Parathyroid adenoma (tissue), 2 donors: ENCODE data around the gene RNF141.

Experiments
- H2AFZ ChIP-seq: fragments of 300-600 bp; sonication (generic); one replicate; pipeline ENCODE4 v1.7.0; 2017; ENCODE audit warnings: antibody characterized with exemption, mild to moderate bottlenecking
- H3K27ac ChIP-seq: fragments of 300-600 bp; sonication (generic); one replicate; pipeline ENCODE4 v1.7.0; 2017
- H3K27me3 ChIP-seq: fragments of 300-600 bp; sonication (generic); one replicate; pipeline ENCODE4 v1.7.0; 2017; ENCODE audit warnings: low read length; ENCODE audit not compliant: control insufficient read depth, insufficient read depth
- H3K36me3 ChIP-seq: fragments of 300-600 bp; sonication (generic); one replicate; pipeline ENCODE4 v1.7.0; 2017; ENCODE audit warnings: low read length; ENCODE audit not compliant: control insufficient read depth, insufficient read depth
- H3K4me1 ChIP-seq: fragments of 300-600 bp; sonication (generic); one replicate; pipeline ENCODE4 v1.7.0; 2017; ENCODE audit warnings: control low read depth
- H3K4me2 ChIP-seq: fragments of 300-600 bp; sonication (generic); one replicate; pipeline ENCODE4 v1.7.0; 2017; ENCODE audit warnings: low read length
- H3K4me3 ChIP-seq: fragments of 300-600 bp; sonication (generic); one replicate; pipeline ENCODE4 v1.7.0; 2017; ENCODE audit warnings: low read depth, low read length
- H3K79me2 ChIP-seq: fragments of 300-600 bp; sonication (generic); one replicate; pipeline ENCODE4 v1.7.0; 2017; ENCODE audit warnings: control low read depth
- H3K9ac ChIP-seq: fragments of 300-600 bp; sonication (generic); one replicate; pipeline ENCODE4 v1.7.0; 2017; ENCODE audit warnings: mild to moderate bottlenecking
- H3K9me3 ChIP-seq: fragments of 300-600 bp; sonication (generic); one replicate; pipeline ENCODE4 v1.7.0; 2017; ENCODE audit warnings: low read length; ENCODE audit not compliant: control insufficient read depth
- CTCF ChIP-seq: fragments of 300-600 bp; sonication (generic); IDR thresholded peaks from one replicate; pipeline ENCODE4 v1.7.0; 2017; ENCODE audit warnings: antibody characterized with exemption, mild to moderate bottlenecking
- donor health status: primary hyperparathyroidism.

Gene RNF141

GRCh38 chr11:10575346-10576034 lies 34.5 kb upstream of the RNF141 start:
- H3K79me2 ChIP-seq: no peaks in the 10 kb centered on the region
- H3K36me3 ChIP-seq: no peaks in the 10 kb centered on the region
- TF ChIP-seq CTCF: no peak
- H3K9me3 ChIP-seq: no peaks in the 10 kb centered on the region
- no peak overlapping the region for H3K4me2 ChIP-seq
- no peak overlapping the region for H2AFZ ChIP-seq
- H3K27me3 ChIP-seq: no peaks in the 10 kb centered on the region
- H3K27ac ChIP-seq: no peak overlapping the region
- H3K9ac ChIP-seq: no peak overlapping the region
- no peak overlapping the region for H3K4me3 ChIP-seq
- no peaks in the 10 kb centered on the region for H3K4me1 ChIP-seq

- Histone ChIP-seq H3K4me2 (no peak overlapping the region), H3K79me2 (no peaks in the 10 kb centered on the region), H3K4me3 (no peak overlapping the region), H3K36me3 (no peaks in the 10 kb centered on the region), H3K9ac (no peak overlapping the region), H3K27me3 (no peaks in the 10 kb centered on the region), H3K4me1 (no peaks in the 10 kb centered on the region), H3K27ac (no peak overlapping the region), H2AFZ (no peak overlapping the region), H3K9me3 (no peaks in the 10 kb centered on the region)
- no peak for TF ChIP-seq CTCF
Measured at GRCh38 chr11:10573556-10573955, 32.6 kb upstream of the RNF141 start.

DNA sequence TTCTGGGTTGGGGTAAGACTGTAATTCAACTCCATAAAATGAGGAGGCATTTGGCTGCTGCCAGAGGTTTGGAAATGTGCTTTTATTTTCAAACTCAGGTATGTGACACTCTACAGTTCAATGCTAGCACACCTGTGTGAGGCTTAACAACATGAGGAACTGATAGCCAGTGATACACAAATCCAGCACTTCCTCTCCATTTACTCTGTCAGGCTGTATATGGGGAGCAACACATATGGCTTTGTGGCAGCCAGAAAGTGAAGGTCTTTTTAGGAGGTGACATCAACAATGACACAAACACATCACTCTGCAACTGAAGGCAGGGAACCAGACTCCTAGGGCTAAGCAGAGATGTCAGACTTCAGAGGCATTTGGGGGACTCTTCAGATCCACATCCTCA lies 32.0 kb upstream of the RNF141 start:
- H3K9me3 ChIP-seq: no peaks in the 10 kb centered on the region
- H3K4me1 ChIP-seq: no peaks in the 10 kb centered on the region
- no peak overlapping the region for H3K9ac ChIP-seq
- TF ChIP-seq CTCF: no peak
- H2AFZ ChIP-seq: no peak overlapping the region
- H3K27me3 ChIP-seq: no peaks in the 10 kb centered on the region
- no peak overlapping the region for H3K4me2 ChIP-seq
- no peak overlapping the region for H3K4me3 ChIP-seq
- H3K27ac ChIP-seq: no peak overlapping the region
- H3K36me3 ChIP-seq: no peaks in the 10 kb centered on the region
- H3K79me2 ChIP-seq: no peaks in the 10 kb centered on the region

DNA sequence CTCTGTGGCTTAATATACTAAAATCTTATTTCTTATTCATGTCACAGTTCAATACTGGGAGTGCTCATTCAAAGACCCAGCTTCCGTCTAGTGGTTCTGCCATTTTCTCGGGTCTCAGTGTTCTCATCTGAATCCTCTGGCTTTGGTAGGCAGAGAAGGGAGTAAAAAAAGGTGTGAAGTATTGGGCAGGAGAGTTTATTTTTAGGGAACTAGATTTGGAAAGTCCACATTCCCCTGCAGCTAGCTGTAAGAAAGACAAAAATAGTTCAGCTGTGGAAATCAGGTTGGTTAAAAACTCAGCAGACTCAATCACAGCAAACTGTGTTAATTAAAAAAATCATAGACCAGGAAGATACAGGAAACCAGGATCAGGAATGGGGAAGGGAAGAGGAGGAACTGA lies 31.5 kb upstream of the RNF141 start:
- H3K27me3 ChIP-seq: no peaks in the 10 kb centered on the region
- no peak overlapping the region for H3K9ac ChIP-seq
- H3K4me1 ChIP-seq: no peaks in the 10 kb centered on the region
- no peaks in the 10 kb centered on the region for H3K36me3 ChIP-seq
- no peak overlapping the region for H3K4me3 ChIP-seq
- H3K27ac ChIP-seq: no peak overlapping the region
- H3K4me2 ChIP-seq: no peak overlapping the region
- H2AFZ ChIP-seq: no peak overlapping the region
- no peak for TF ChIP-seq CTCF
- H3K79me2 ChIP-seq: no peaks in the 10 kb centered on the region
- H3K9me3 ChIP-seq: no peaks in the 10 kb centered on the region

DNA sequence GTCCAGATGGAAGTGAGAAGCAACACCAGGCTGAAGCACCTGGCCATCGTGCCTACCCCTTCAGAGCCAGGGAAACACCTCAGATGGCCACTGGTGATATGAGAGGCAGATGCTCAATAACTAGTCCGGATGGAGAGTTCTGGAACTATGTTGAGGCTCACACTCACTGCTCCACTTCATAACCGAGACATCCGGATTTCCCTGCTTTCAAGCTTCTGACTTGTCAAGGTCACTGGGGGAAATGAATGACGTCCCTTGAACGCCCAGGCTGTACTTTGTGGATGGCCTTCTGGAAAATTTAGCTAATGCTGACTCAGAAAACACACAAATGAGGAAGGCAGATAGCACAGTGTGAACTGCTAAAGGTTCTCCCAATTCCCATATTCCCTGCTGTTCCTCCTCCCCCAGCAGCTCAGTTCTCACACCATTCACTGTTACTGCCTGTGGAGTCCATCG lies 27.5 kb upstream of the RNF141 start, which contains the start of gene LYVE1:
Gene LYVE1, minus strand, starts transcription at position 180 of the 456 bp plus-strand sequence. Its CDS starts 133 bp downstream, at position 47.
- no peaks in the 10 kb centered on the region for H3K79me2 ChIP-seq
- no peak for TF ChIP-seq CTCF
- no peak within 1 kb of the TSS for H3K9ac ChIP-seq
- no peaks in the 10 kb centered on the region for H3K4me1 ChIP-seq
- no peaks in the 10 kb centered on the region for H3K36me3 ChIP-seq
- H3K4me3 ChIP-seq: no peak within 1 kb of the TSS
- no peak within 1 kb of the TSS for H3K27ac ChIP-seq
- no peaks in the 10 kb centered on the region for H3K9me3 ChIP-seq
- no peaks in the 10 kb centered on the region for H3K27me3 ChIP-seq
- H3K4me2 ChIP-seq: no peak within 1 kb of the TSS
- no peak within 1 kb of the TSS for H2AFZ ChIP-seq
